WTC11 (cell line): ENCODE measurements around the gene RAX2. TPM values are rescaled to one million over a fixed set of nuclear protein-coding genes. Genes with fewer than 3 reads are reported as not detected.

Experiments
- ATAC-seq: fragments of 200-7000 bp; cut with Tn5 transposase; 2 replicates; pipeline ENCODE4 v1.10.0; 2021; ENCODE audit warnings: mild to moderate bottlenecking, moderate library complexity
- CTCF ChIA-PET: fragments of 300-600 bp; sonication (Branson Sonifier 250); formaldehyde crosslinking; loops from one replicate; lab custom pipeline; 2021; ENCODE audit warnings: antibody characterized with exemption; lab: Charles Lee
- POLR2A ChIA-PET: fragments of 350-600 bp; sonication (Branson Sonifier 250); formaldehyde crosslinking; loops from one replicate; lab custom pipeline; 2021; ENCODE audit warnings: antibody characterized with exemption; lab: Charles Lee
- DNase-seq: peaks from one replicate; pipeline ENCODE4 v3.0.0; 2021; ENCODE audit warnings: low spot score
- H3K27ac Mint-ChIP-seq: 2 replicates; pipeline ENCODE4 v1.8.0; 2021; ENCODE audit warnings: mixed read lengths
- H3K27me3 Mint-ChIP-seq: 2 replicates; pipeline ENCODE4 v1.8.0; 2021; ENCODE audit warnings: low read depth, mild to moderate bottlenecking, moderate library complexity, mixed read lengths
- H3K36me3 Mint-ChIP-seq: 2 replicates; pipeline ENCODE4 v1.8.0; 2021; ENCODE audit warnings: mixed read lengths
- H3K4me1 Mint-ChIP-seq: 2 replicates; pipeline ENCODE4 v1.8.0; 2022; ENCODE audit warnings: mixed read lengths
- H3K4me3 Mint-ChIP-seq: 2 replicates; pipeline ENCODE4 v1.8.0; 2021; ENCODE audit warnings: mild to moderate bottlenecking, moderate library complexity, mixed read lengths
- H3K9me3 Mint-ChIP-seq: 2 replicates; pipeline ENCODE4 v1.8.0; 2021; ENCODE audit warnings: mixed read lengths
- EMX1 ChIP-seq: fragments of 250-450 bp; sonication (Bioruptor Pico); IDR thresholded peaks from 2 replicates; pipeline ENCODE4 v1.8.0; 2021; ENCODE audit warnings: mild to moderate bottlenecking
- ESRRA ChIP-seq: sonication (generic); formaldehyde crosslinking; IDR thresholded peaks from 2 replicates; pipeline ENCODE4 v1.8.1; 2022; ENCODE audit warnings: mild to moderate bottlenecking, missing genetic modification reagents, borderline replicate concordance
- GRHL2 ChIP-seq: fragments of 250-450 bp; sonication (Bioruptor Pico); IDR thresholded peaks from 2 replicates; pipeline ENCODE4 v1.8.0; 2022; ENCODE audit warnings: mild to moderate bottlenecking, moderate library complexity; ENCODE audit not compliant: insufficient replicate concordance, severe bottlenecking
- HMGA2 ChIP-seq: fragments of 250-450 bp; sonication (Bioruptor Pico); IDR thresholded peaks from 2 replicates; pipeline ENCODE4 v1.4.0; 2021; ENCODE audit warnings: mild to moderate bottlenecking, moderate library complexity
- MYBL2 ChIP-seq: sonication (generic); formaldehyde crosslinking; IDR thresholded peaks from 2 replicates; pipeline ENCODE4 v1.8.1; 2023; ENCODE audit warnings: mild to moderate bottlenecking, moderate library complexity, missing genetic modification reagents
- NFATC4 ChIP-seq: fragments of 250-450 bp; sonication (Bioruptor Pico); IDR thresholded peaks from 2 replicates; pipeline ENCODE4 v1.9.0; 2021; ENCODE audit warnings: mild to moderate bottlenecking
- NFE2L1 ChIP-seq: sonication (generic); formaldehyde crosslinking; IDR thresholded peaks from 2 replicates; pipeline ENCODE4 v1.8.1; 2023; ENCODE audit warnings: missing genetic modification reagents
- NR3C1 ChIP-seq: sonication (generic); formaldehyde crosslinking; conservative IDR thresholded peaks from 2 replicates; pipeline ENCODE4 v1.8.1; 2023; ENCODE audit warnings: low read depth, mild to moderate bottlenecking, missing genetic modification reagents
- OVOL2 ChIP-seq: fragments of 250-450 bp; sonication (Bioruptor Pico); IDR thresholded peaks from 2 replicates; pipeline ENCODE4 v1.9.0; 2021; ENCODE audit warnings: mild to moderate bottlenecking, borderline replicate concordance
- SMAD3 ChIP-seq: sonication (generic); formaldehyde crosslinking; IDR thresholded peaks from 2 replicates; pipeline ENCODE4 v1.8.0; 2022; ENCODE audit warnings: missing genetic modification reagents, mild to moderate bottlenecking, borderline replicate concordance
- SP1 ChIP-seq: sonication (generic); formaldehyde crosslinking; conservative IDR thresholded peaks from 2 replicates; pipeline ENCODE4 v1.8.1; 2022; ENCODE audit warnings: missing genetic modification reagents
- TEAD1 ChIP-seq: sonication (generic); formaldehyde crosslinking; IDR thresholded peaks from 2 replicates; pipeline ENCODE4 v1.8.0; 2022; ENCODE audit warnings: mild to moderate bottlenecking, missing genetic modification reagents
- ZBTB21 ChIP-seq: sonication (generic); formaldehyde crosslinking; IDR thresholded peaks from 2 replicates; pipeline ENCODE4 v1.8.1; 2023; ENCODE audit warnings: mild to moderate bottlenecking, missing genetic modification reagents, borderline replicate concordance
- ZNF396 ChIP-seq: fragments of 250-450 bp; sonication (Bioruptor Pico); IDR thresholded peaks from 2 replicates; pipeline ENCODE4 v1.8.0; 2021; ENCODE audit warnings: mild to moderate bottlenecking, moderate library complexity, borderline replicate concordance
- ZNF416 ChIP-seq: fragments of 250-450 bp; sonication (Bioruptor Pico); IDR thresholded peaks from 2 replicates; pipeline ENCODE4 v1.9.0; 2021; ENCODE audit warnings: mild to moderate bottlenecking, inconsistent platforms
- ZNF423 ChIP-seq: fragments of 250-450 bp; sonication (Bioruptor Pico); IDR thresholded peaks from 2 replicates; pipeline ENCODE4 v2.1.2; 2022; ENCODE audit warnings: mild to moderate bottlenecking, moderate library complexity
- total RNA-seq: library from RNA; stranded (reverse); gene quantifications from 3 replicates; pipeline ENCODE4 v1.2.3, GENCODE V29; 2021
- TF ChIP-seq, protein P1 (sequence below): fragments of 250-450 bp; sonication (Bioruptor Pico); IDR thresholded peaks from 2 replicates; pipeline ENCODE4 v1.8.0; 2021; ENCODE audit warnings: mild to moderate bottlenecking
- TF ChIP-seq, protein P2 (sequence below): sonication (generic); formaldehyde crosslinking; IDR thresholded peaks from 2 replicates; pipeline ENCODE4 v1.8.0; 2022; ENCODE audit warnings: missing genetic modification reagents
- TF ChIP-seq, protein P3 (sequence below): sonication (generic); formaldehyde crosslinking; IDR thresholded peaks from 2 replicates; pipeline ENCODE4 v1.8.1; 2023; ENCODE audit warnings: mild to moderate bottlenecking, moderate library complexity, missing genetic modification reagents
- TF ChIP-seq, protein P4 (sequence below): sonication (generic); formaldehyde crosslinking; IDR thresholded peaks from 2 replicates; pipeline ENCODE4 v1.8.0; 2022; ENCODE audit warnings: mild to moderate bottlenecking, missing genetic modification reagents
- TF ChIP-seq, protein P5 (sequence below): sonication (generic); formaldehyde crosslinking; IDR thresholded peaks from 2 replicates; pipeline ENCODE4 v1.8.1; 2023; ENCODE audit warnings: mild to moderate bottlenecking, missing genetic modification reagents, moderate library complexity

The RAX2 gene
- total RNA-seq, 1 experiment from 2014 or later, result 0.09 TPM

DNA sequence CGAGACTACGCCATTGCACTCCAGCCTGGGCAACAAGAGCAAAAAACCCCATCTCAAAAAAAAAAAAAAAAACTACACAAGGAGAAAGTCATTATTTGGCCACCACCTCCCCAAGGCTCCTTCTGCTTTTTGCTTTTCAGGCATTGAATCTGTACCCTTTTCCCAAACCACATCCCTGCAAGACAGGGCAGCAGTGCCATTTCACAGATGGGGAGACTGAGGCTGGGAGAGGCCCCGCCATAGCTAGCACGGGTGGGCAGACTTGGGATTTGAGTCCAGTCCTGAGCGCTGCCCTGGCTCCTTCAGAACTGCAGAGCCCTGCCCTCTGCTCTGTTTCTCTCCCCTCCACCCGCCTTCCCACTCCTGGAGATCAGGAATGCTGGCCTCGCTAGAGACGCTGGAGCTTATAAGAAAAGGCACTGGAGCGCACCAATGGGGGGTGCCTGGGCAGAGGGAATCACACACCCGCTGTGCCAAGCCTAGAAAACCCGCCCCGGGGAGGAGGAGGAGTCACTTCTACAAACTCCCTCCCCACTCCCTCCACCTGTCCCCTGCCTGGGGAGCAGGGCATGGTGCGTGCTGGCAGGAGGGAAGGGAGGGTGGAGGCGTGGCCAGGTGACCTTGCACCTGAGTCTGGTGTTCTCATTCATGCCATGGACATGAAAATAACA lies 46.3 kb downstream of the RAX2 start:
- ATAC-seq, result peak; percentile 14
- TF ChIP-seq NFATC4 (CRISPR knock-in tag) (no peak), TEAD1 (CRISPR knock-in tag) (0 out of 2 replicates have a peak, but pooled peaks have one; percentile 20), ZNF396 (CRISPR knock-in tag) (no peak), ZNF416 (CRISPR knock-in tag) (no peak), ZBTB21 (CRISPR knock-in tag) (no peak), NFE2L1 (CRISPR knock-in tag) (no peak), OVOL2 (CRISPR knock-in tag) (no peak), EMX1 (CRISPR knock-in tag) (no peak), MYBL2 (peak; percentile 52; the same call in 1 of the 2 replicates), ZNF423 (CRISPR knock-in tag) (peak; percentile 78), SP1 (CRISPR knock-in tag) (peak; percentile 62; the same call in 1 of the 2 replicates), SMAD3 (no peak), NR3C1 (CRISPR knock-in tag) (no peak), ESRRA (CRISPR knock-in tag) (no peak), HMGA2 (no peak), GRHL2 (CRISPR knock-in tag) (no peak)
- TF ChIP-seq, protein P1, sequence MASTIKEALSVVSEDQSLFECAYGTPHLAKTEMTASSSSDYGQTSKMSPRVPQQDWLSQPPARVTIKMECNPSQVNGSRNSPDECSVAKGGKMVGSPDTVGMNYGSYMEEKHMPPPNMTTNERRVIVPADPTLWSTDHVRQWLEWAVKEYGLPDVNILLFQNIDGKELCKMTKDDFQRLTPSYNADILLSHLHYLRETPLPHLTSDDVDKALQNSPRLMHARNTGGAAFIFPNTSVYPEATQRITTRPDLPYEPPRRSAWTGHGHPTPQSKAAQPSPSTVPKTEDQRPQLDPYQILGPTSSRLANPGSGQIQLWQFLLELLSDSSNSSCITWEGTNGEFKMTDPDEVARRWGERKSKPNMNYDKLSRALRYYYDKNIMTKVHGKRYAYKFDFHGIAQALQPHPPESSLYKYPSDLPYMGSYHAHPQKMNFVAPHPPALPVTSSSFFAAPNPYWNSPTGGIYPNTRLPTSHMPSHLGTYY (CRISPR knock-in tag), result no peak
- TF ChIP-seq, protein P2, sequence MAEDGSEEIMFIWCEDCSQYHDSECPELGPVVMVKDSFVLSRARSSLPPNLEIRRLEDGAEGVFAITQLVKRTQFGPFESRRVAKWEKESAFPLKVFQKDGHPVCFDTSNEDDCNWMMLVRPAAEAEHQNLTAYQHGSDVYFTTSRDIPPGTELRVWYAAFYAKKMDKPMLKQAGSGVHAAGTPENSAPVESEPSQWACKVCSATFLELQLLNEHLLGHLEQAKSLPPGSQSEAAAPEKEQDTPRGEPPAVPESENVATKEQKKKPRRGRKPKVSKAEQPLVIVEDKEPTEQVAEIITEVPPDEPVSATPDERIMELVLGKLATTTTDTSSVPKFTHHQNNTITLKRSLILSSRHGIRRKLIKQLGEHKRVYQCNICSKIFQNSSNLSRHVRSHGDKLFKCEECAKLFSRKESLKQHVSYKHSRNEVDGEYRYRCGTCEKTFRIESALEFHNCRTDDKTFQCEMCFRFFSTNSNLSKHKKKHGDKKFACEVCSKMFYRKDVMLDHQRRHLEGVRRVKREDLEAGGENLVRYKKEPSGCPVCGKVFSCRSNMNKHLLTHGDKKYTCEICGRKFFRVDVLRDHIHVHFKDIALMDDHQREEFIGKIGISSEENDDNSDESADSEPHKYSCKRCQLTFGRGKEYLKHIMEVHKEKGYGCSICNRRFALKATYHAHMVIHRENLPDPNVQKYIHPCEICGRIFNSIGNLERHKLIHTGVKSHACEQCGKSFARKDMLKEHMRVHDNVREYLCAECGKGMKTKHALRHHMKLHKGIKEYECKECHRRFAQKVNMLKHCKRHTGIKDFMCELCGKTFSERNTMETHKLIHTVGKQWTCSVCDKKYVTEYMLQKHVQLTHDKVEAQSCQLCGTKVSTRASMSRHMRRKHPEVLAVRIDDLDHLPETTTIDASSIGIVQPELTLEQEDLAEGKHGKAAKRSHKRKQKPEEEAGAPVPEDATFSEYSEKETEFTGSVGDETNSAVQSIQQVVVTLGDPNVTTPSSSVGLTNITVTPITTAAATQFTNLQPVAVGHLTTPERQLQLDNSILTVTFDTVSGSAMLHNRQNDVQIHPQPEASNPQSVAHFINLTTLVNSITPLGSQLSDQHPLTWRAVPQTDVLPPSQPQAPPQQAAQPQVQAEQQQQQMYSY, result peak; percentile 71
- TF ChIP-seq, protein P3, sequence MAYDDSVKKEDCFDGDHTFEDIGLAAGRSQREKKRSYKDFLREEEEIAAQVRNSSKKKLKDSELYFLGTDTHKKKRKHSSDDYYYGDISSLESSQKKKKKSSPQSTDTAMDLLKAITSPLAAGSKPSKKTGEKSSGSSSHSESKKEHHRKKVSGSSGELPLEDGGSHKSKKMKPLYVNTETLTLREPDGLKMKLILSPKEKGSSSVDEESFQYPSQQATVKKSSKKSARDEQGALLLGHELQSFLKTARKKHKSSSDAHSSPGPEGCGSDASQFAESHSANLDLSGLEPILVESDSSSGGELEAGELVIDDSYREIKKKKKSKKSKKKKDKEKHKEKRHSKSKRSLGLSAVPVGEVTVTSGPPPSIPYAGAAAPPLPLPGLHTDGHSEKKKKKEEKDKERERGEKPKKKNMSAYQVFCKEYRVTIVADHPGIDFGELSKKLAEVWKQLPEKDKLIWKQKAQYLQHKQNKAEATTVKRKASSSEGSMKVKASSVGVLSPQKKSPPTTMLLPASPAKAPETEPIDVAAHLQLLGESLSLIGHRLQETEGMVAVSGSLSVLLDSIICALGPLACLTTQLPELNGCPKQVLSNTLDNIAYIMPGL (CRISPR knock-in tag), result no peak
- TF ChIP-seq, protein P4, sequence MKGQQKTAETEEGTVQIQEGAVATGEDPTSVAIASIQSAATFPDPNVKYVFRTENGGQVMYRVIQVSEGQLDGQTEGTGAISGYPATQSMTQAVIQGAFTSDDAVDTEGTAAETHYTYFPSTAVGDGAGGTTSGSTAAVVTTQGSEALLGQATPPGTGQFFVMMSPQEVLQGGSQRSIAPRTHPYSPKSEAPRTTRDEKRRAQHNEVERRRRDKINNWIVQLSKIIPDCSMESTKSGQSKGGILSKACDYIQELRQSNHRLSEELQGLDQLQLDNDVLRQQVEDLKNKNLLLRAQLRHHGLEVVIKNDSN (CRISPR knock-in tag), result no peak
- TF ChIP-seq, protein P5, sequence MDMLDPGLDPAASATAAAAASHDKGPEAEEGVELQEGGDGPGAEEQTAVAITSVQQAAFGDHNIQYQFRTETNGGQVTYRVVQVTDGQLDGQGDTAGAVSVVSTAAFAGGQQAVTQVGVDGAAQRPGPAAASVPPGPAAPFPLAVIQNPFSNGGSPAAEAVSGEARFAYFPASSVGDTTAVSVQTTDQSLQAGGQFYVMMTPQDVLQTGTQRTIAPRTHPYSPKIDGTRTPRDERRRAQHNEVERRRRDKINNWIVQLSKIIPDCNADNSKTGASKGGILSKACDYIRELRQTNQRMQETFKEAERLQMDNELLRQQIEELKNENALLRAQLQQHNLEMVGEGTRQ, result peak; percentile 48; the same call in 1 of the 2 replicates
- Mint-ChIP-seq H3K4me1 (peaks cover 16% of the 10 kb centered on the region), H3K9me3 (peaks cover 5% of the 10 kb centered on the region), H3K27ac (no peak overlapping the region), H3K36me3 (peaks cover under 1% of the 10 kb centered on the region; the same call in 1 of the 2 replicates), H3K27me3 (no peaks in the 10 kb centered on the region), H3K4me3 (no peak overlapping the region)
- peak; percentile 68 for DNase-seq
- CTCF ChIA-PET, result interaction anchor here (1.1 to 1.4 kb wide), 4 partner anchors 33 to 199 kb away, joined by 3 to 6 read pairs (median 4); partner anchors contain the start of gene MRPL54
- POLR2A ChIA-PET, result no interaction called here
